Measurements from ENCODE around the gene THAP9.

THAP9 gene

DNA sequence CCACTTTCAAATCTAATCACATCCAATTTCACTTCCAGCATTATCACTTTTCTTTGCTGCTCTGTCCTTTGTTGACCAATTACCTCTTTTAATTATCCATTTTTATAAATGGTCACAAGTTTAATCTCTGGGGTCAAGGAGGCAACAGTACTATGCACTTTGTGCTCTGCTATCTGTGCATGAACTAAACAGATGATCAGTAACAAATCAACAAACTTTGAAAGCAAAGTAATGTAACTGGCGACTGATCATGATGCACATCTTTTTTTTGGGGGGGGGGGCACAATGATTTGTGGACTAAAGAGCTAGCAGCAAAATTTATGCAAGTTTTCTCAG is 8.1 kb upstream of the THAP9 start:
- no peak overlapping the region for H3K27ac ChIP-seq (ENCODE audit: low read depth, low read length)

DNA sequence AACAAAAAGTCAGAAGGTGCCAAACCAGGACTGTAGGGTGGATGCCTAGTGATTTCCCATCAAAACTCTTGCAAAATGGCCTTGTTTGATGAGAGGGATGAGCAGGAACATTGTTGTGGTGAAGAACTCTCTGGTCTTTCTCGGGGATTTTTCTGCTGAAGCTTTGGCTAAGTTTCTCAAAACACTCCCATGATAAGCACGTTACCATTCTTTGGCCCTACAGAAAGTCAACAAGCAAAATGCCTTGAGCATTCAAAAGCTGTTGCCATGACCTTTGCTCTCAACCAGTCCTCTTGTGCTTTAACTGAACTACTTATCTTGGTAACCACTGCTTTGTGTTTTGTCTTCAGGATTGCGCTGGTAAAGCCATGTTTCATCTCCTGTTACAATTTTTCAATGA is 6.6 kb upstream of the THAP9 start:
- H3K4me1 ChIP-seq (ENCODE audit: control insufficient read depth in 5 of 5, insufficient read depth in 5 of 5, low read length in 5 of 5), result peaks cover 0 to 36% (median 34%) of the 10 kb centered on the region in 5 donors
- no peak overlapping the region for H3K27ac ChIP-seq (ENCODE audit: low read depth, low read length)
- no peak overlapping the region for H3K4me3 ChIP-seq (ENCODE audit: low read depth in 1 of 5, low read length in 5 of 5)
- H3K9me3 ChIP-seq (ENCODE audit: control insufficient read depth in 5 of 5, low read length in 5 of 5), result no peaks in the 10 kb centered on the region
- no peak overlapping the region for H3K9ac ChIP-seq (ENCODE audit: low read length in 5 of 5)
- no peaks in the 10 kb centered on the region for H3K27me3 ChIP-seq (ENCODE audit: control insufficient read depth in 5 of 5, insufficient read depth in 4 of 5, low read length in 5 of 5)
- peaks cover 8 to 24% (median 16%) of the 10 kb centered on the region in 5 donors for H3K36me3 ChIP-seq (ENCODE audit: control insufficient read depth in 5 of 5, insufficient read depth in 5 of 5, low read length in 5 of 5)

More for the DNA sequence above, 8.1 kb upstream of the THAP9 start:
- Histone ChIP-seq H3K27me3 (ENCODE audit: control insufficient read depth in 5 of 5, insufficient read depth in 4 of 5, low read length in 5 of 5) (no peaks in the 10 kb centered on the region), H3K9me3 (ENCODE audit: control insufficient read depth in 5 of 5, low read length in 5 of 5) (no peaks in the 10 kb centered on the region), H3K36me3 (ENCODE audit: control insufficient read depth in 5 of 5, insufficient read depth in 5 of 5, low read length in 5 of 5) (peaks cover 8 to 24% (median 16%) of the 10 kb centered on the region in 5 donors), H3K4me3 (ENCODE audit: low read depth in 1 of 5, low read length in 5 of 5) (no peak overlapping the region), H3K9ac (ENCODE audit: low read length in 5 of 5) (no peak overlapping the region), H3K4me1 (ENCODE audit: control insufficient read depth in 5 of 5, insufficient read depth in 5 of 5, low read length in 5 of 5) (peaks cover 2 to 30% (median 23%) of the 10 kb centered on the region in 5 donors)

GRCh38 chr4:82896755-82897154 is 3.8 kb upstream of the THAP9 start:
- Histone ChIP-seq H3K9ac (ENCODE audit: low read length in 5 of 5) (no peak overlapping the region), H3K4me3 (ENCODE audit: low read depth in 1 of 5, low read length in 5 of 5) (no peak overlapping the region), H3K27ac (ENCODE audit: low read depth, low read length) (no peak overlapping the region), H3K36me3 (ENCODE audit: control insufficient read depth in 5 of 5, insufficient read depth in 5 of 5, low read length in 5 of 5) (peaks cover 8 to 24% (median 16%) of the 10 kb centered on the region in 5 donors), H3K27me3 (ENCODE audit: control insufficient read depth in 5 of 5, insufficient read depth in 4 of 5, low read length in 5 of 5) (peaks cover 0 to 7% (median 0%) of the 10 kb centered on the region in 5 donors), H3K9me3 (ENCODE audit: control insufficient read depth in 5 of 5, low read length in 5 of 5) (no peaks in the 10 kb centered on the region), H3K4me1 (ENCODE audit: control insufficient read depth in 5 of 5, insufficient read depth in 5 of 5, low read length in 5 of 5) (peaks cover 12 to 39% (median 34%) of the 10 kb centered on the region in 5 donors)

- H3K4me3 ChIP-seq (ENCODE audit: low read depth in 1 of 5, low read length in 5 of 5), result peak overlapping the region; percentile 80 to 96 (median 88)
- H3K9ac ChIP-seq (ENCODE audit: low read length in 5 of 5), result peak overlapping the region in 4 of 5 donors; percentile 48 to 91 (median 80)
- peak overlapping the region; percentile 96 for H3K27ac ChIP-seq (ENCODE audit: low read depth, low read length)
- H3K4me1 ChIP-seq (ENCODE audit: control insufficient read depth in 5 of 5, insufficient read depth in 5 of 5, low read length in 5 of 5), result peaks cover 12 to 37% (median 30%) of the 10 kb centered on the region in 5 donors
- H3K9me3 ChIP-seq (ENCODE audit: control insufficient read depth in 5 of 5, low read length in 5 of 5), result no peaks in the 10 kb centered on the region
- peaks cover 8 to 17% (median 12%) of the 10 kb centered on the region in 5 donors for H3K36me3 ChIP-seq (ENCODE audit: control insufficient read depth in 5 of 5, insufficient read depth in 5 of 5, low read length in 5 of 5)
- peaks cover 0 to 7% (median 0%) of the 10 kb centered on the region in 5 donors for H3K27me3 ChIP-seq (ENCODE audit: control insufficient read depth in 5 of 5, insufficient read depth in 4 of 5, low read length in 5 of 5)
Observed at GRCh38 chr4:82898322-82899243, 2.0 kb upstream of the THAP9 start.

GRCh38 chr4:82899374-82900065 is 1.0 kb upstream of the THAP9 start:
- Histone ChIP-seq H3K27ac (ENCODE audit: low read depth, low read length) (peak overlapping the region; percentile 96), H3K4me1 (ENCODE audit: control insufficient read depth in 5 of 5, insufficient read depth in 5 of 5, low read length in 5 of 5) (peaks cover 12 to 37% (median 30%) of the 10 kb centered on the region in 5 donors), H3K4me3 (ENCODE audit: low read depth in 1 of 5, low read length in 5 of 5) (peak overlapping the region; percentile 80 to 96 (median 88)), H3K9me3 (ENCODE audit: control insufficient read depth in 5 of 5, low read length in 5 of 5) (no peaks in the 10 kb centered on the region), H3K36me3 (ENCODE audit: control insufficient read depth in 5 of 5, insufficient read depth in 5 of 5, low read length in 5 of 5) (peaks cover under 1 to 9% (median 5%) of the 10 kb centered on the region in 5 donors), H3K9ac (ENCODE audit: low read length in 5 of 5) (peak overlapping the region; percentile 78 to 91 (median 82)), H3K27me3 (ENCODE audit: control insufficient read depth in 5 of 5, insufficient read depth in 4 of 5, low read length in 5 of 5) (peaks cover 0 to 7% (median 0%) of the 10 kb centered on the region in 5 donors)

DNA sequence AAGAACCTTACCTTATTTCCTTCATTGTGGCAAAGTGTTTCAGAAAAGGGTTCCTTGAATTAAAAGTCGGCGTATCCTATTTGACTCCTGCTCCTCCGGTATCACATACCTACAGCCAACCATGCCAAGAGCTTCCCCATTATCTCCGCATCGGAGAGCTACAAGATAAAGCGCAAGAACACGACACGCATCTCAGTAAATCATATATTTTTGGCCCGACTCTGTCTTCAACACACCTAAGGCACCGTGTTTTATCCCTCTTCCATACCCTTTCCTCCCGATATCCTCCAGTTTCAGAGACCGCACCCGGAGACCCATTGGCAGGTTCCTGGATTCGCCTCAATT is 497 bp upstream of the THAP9 start:
- peaks cover 12 to 37% (median 30%) of the 10 kb centered on the region in 5 donors for H3K4me1 ChIP-seq (ENCODE audit: control insufficient read depth in 5 of 5, insufficient read depth in 5 of 5, low read length in 5 of 5)
- H3K4me3 ChIP-seq (ENCODE audit: low read depth in 1 of 5, low read length in 5 of 5), result peak overlapping the region; percentile 80 to 96 (median 88)
- peaks cover 0 to 7% (median 0%) of the 10 kb centered on the region in 5 donors for H3K27me3 ChIP-seq (ENCODE audit: control insufficient read depth in 5 of 5, insufficient read depth in 4 of 5, low read length in 5 of 5)
- peaks cover 0 to 6% (median under 1%) of the 10 kb centered on the region in 5 donors for H3K36me3 ChIP-seq (ENCODE audit: control insufficient read depth in 5 of 5, insufficient read depth in 5 of 5, low read length in 5 of 5)
- peak overlapping the region; percentile 96 for H3K27ac ChIP-seq (ENCODE audit: low read depth, low read length)
- H3K9me3 ChIP-seq (ENCODE audit: control insufficient read depth in 5 of 5, low read length in 5 of 5), result no peaks in the 10 kb centered on the region
- peak overlapping the region; percentile 78 to 91 (median 82) for H3K9ac ChIP-seq (ENCODE audit: low read length in 5 of 5)

DNA sequence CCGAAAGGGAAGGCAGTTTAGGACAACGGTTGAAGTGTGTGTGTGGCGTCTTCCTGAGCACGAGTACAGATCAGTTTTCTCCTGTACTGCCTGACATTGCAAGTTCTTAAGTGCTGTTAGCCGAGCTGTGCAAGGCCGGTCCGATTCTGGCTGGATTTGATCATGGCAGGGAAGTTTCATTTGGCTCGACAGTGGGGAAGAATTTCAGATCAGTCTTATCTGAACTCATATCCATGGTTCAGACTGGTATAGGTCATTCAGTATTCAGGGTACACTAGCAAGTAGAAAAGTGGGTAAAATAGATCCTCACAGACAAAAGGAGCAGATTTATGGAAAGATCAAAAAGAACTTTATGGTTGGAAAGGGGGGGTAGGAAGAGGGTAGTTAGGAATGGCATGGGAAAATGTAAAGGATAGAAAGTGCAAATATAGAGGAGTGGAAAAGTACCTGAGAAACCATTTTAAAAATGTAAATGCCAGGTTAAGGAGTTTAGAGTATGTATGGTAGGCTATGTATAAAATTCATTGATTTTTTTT is 716 bp downstream of the THAP9 start:
- peaks cover 0 to 7% (median 0%) of the 10 kb centered on the region in 5 donors for H3K27me3 ChIP-seq (ENCODE audit: control insufficient read depth in 5 of 5, insufficient read depth in 4 of 5, low read length in 5 of 5)
- H3K4me1 ChIP-seq (ENCODE audit: control insufficient read depth in 5 of 5, insufficient read depth in 5 of 5, low read length in 5 of 5), result peaks cover 12 to 37% (median 30%) of the 10 kb centered on the region in 5 donors
- peak overlapping the region; percentile 80 to 96 (median 88) for H3K4me3 ChIP-seq (ENCODE audit: low read depth in 1 of 5, low read length in 5 of 5)
- peak overlapping the region; percentile 64 to 92 (median 90) for H3K9ac ChIP-seq (ENCODE audit: low read length in 5 of 5)
- H3K9me3 ChIP-seq (ENCODE audit: control insufficient read depth in 5 of 5, low read length in 5 of 5), result no peaks in the 10 kb centered on the region
- peak overlapping the region; percentile 96 for H3K27ac ChIP-seq (ENCODE audit: low read depth, low read length)
- peaks cover 0 to 12% (median 3%) of the 10 kb centered on the region in 5 donors for H3K36me3 ChIP-seq (ENCODE audit: control insufficient read depth in 5 of 5, insufficient read depth in 5 of 5, low read length in 5 of 5)

DNA sequence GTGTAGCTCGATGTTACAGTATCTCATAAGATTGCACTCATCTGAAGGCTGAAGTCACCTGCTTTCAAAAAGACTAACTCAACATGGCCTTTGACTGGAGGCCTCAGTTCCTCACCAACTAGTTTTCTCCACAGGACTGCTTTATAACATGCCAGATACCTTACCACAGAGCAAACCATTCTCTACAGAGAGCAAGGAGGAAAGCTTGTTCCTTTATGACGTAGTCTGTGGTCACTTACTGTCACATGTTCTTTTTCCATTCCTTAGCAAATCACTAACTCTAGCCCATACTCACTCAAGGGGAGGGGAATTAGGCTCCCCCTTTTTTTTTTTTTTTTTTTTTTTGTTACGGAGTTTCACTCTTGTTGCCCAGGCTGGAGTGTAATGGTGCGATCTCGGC is 3.2 kb downstream of the THAP9 start:
- H3K27me3 ChIP-seq (ENCODE audit: control insufficient read depth in 5 of 5, insufficient read depth in 4 of 5, low read length in 5 of 5), result peaks cover 0 to 7% (median 0%) of the 10 kb centered on the region in 5 donors
- no peak overlapping the region for H3K4me3 ChIP-seq (ENCODE audit: low read depth in 1 of 5, low read length in 5 of 5)
- no peaks in the 10 kb centered on the region for H3K9me3 ChIP-seq (ENCODE audit: control insufficient read depth in 5 of 5, low read length in 5 of 5)
- no peak overlapping the region for H3K9ac ChIP-seq (ENCODE audit: low read length in 5 of 5)
- H3K27ac ChIP-seq (ENCODE audit: low read depth, low read length), result no peak overlapping the region
- peaks cover 0 to 23% (median 10%) of the 10 kb centered on the region in 5 donors for H3K36me3 ChIP-seq (ENCODE audit: control insufficient read depth in 5 of 5, insufficient read depth in 5 of 5, low read length in 5 of 5)
- H3K4me1 ChIP-seq (ENCODE audit: control insufficient read depth in 5 of 5, insufficient read depth in 5 of 5, low read length in 5 of 5), result peaks cover 12 to 26% (median 15%) of the 10 kb centered on the region in 5 donors

DNA sequence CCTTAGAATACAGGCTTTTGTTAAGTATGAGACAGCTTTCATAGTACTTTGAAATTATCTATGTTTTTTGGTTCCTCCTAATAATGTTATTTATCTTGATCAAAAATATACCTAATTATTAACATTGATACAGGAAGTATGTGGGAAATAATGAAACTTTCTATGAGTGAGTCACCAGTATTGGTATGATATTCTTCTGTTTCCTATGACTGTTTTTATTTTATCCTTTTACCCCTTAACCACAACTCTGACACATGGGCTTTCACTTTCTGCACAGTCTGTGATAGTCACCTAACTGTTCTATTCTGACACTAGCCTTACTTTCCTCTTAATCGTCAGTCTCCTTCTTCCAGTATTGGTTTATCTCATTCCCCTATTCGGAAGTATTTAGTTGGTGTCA is 4.7 kb downstream of the THAP9 start:
- Histone ChIP-seq H3K27me3 (ENCODE audit: control insufficient read depth in 5 of 5, insufficient read depth in 4 of 5, low read length in 5 of 5) (peaks cover 0 to 7% (median 0%) of the 10 kb centered on the region in 5 donors), H3K27ac (ENCODE audit: low read depth, low read length) (no peak overlapping the region), H3K4me3 (ENCODE audit: low read depth in 1 of 5, low read length in 5 of 5) (no peak overlapping the region), H3K9me3 (ENCODE audit: control insufficient read depth in 5 of 5, low read length in 5 of 5) (no peaks in the 10 kb centered on the region), H3K4me1 (ENCODE audit: control insufficient read depth in 5 of 5, insufficient read depth in 5 of 5, low read length in 5 of 5) (peaks cover 3 to 11% (median 7%) of the 10 kb centered on the region in 5 donors), H3K36me3 (ENCODE audit: control insufficient read depth in 5 of 5, insufficient read depth in 5 of 5, low read length in 5 of 5) (peaks cover 0 to 23% (median 10%) of the 10 kb centered on the region in 5 donors), H3K9ac (ENCODE audit: low read length in 5 of 5) (no peak overlapping the region)

All from subcutaneous abdominal adipose tissue (tissue), 5 donors.